SU-DHL-6 (cell line): ENCODE measurements around the gene WNT4.

Source experiments
- EZH2phosphoT487 ChIP-seq: fragments of 200-600 bp; sonication (generic), shearing (Covaris generic); conservative IDR thresholded peaks from 2 replicates; pipeline ENCODE4 v1.6.1; 2018; ENCODE audit warnings: mild to moderate bottlenecking, antibody characterized with exemption, low read length, moderate library complexity, mixed read lengths
- TF ChIP-seq, protein P1 (sequence below): fragments of 200-600 bp; sonication (generic); IDR thresholded peaks from one replicate; pipeline ENCODE4 v1.5.1; 2017; ENCODE audit warnings: antibody characterized with exemption, mild to moderate bottlenecking, low read length, moderate library complexity; ENCODE audit not compliant: insufficient read depth, poor library complexity, severe bottlenecking

DNA sequence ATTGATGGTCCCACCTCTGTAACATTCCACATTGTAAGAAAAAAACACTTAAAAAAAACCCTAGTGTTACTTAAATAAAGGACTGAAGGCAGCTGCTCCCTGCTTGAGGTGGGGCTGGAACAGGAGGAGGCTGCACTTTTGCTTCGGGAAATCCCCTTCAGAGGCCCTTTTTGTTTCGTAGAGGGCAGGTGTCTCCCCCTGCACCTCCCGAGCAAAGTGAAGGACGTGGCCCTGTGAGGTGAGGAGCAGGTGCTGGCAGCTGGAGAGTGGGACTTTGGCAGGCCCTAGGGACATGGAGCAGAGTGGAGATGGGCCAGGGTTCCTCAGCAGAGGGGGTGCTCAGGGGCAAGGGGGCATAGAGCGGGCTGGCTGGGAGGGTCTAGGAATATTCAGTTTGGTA lies 33.4 kb upstream of the WNT4 start:
- TF ChIP-seq, protein P1, sequence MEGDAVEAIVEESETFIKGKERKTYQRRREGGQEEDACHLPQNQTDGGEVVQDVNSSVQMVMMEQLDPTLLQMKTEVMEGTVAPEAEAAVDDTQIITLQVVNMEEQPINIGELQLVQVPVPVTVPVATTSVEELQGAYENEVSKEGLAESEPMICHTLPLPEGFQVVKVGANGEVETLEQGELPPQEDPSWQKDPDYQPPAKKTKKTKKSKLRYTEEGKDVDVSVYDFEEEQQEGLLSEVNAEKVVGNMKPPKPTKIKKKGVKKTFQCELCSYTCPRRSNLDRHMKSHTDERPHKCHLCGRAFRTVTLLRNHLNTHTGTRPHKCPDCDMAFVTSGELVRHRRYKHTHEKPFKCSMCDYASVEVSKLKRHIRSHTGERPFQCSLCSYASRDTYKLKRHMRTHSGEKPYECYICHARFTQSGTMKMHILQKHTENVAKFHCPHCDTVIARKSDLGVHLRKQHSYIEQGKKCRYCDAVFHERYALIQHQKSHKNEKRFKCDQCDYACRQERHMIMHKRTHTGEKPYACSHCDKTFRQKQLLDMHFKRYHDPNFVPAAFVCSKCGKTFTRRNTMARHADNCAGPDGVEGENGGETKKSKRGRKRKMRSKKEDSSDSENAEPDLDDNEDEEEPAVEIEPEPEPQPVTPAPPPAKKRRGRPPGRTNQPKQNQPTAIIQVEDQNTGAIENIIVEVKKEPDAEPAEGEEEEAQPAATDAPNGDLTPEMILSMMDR = no peak
- no peak for TF ChIP-seq EZH2phosphoT487
